ENCODE measurements around the gene MEX3B. TPM values are rescaled to one million over a fixed set of nuclear protein-coding genes. Genes with fewer than 3 reads are reported as not detected.
"Not testable (repeated sequence)": the region's sequence is repeated elsewhere in the genome, so short reads cannot be mapped to it uniquely, and the experiment has no call there.

The MEX3B gene
- total RNA-seq, 1 donor from 2014 or later: 4.1 TPM

GRCh38 chr15:82012908-82013307 is 32.9 kb downstream of the MEX3B start:
- no peak for DNase-seq (ENCODE audit: low read depth in 2 of 2)

GRCh38 chr15:82005239-82005638 is 40.6 kb downstream of the MEX3B start:
- no peak for DNase-seq (ENCODE audit: low read depth in 2 of 2)

DNA sequence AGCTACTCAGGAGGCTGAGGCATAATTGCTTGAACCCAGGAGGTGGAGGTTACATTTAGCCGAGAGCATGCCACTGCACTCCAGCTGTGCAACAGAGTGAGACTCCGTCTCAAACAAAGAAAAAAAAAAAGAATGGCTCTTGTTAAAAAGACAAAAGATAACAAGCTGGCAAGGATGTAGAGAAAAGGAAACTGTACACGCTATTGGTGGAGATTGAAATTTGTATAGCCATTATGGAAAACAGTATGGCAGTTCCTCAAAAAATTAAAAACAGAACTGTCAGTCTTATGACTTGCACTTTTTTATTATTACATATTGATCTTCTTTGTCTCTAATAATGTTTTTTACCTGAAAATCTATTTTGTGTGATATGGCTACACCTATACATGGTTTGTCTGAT is 41.9 kb downstream of the MEX3B start:
- no peak for DNase-seq (ENCODE audit: low read depth in 2 of 2)

DNA sequence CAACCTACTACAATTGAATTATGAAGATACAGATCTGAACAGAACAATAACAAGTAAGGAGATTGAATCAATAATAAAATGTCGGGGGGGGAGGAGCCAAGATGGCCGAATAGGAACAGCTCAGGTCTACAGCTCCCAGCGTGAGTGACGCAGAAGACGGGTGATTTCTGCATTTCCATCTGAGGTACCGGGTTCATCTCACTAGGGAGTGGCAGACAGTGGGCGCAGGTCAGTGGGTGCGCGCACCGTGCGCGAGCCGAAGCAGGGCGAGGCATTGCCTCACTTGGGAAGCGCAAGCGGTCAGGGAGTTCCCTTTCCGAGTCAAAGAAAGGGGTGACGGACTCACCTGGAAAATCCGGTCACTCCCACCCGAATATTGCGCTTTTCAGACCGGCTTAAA is 50.7 kb downstream of the MEX3B start:
- not testable (repeated sequence) for DNase-seq (ENCODE audit: low read depth in 2 of 2)

- no peak for DNase-seq (ENCODE audit: low read depth in 2 of 2)
Measured at GRCh38 chr15:81992523-81992922, 53.3 kb downstream of the MEX3B start.

Other genes starting within 250 kb of the MEX3B start
- 14.4 and 19.8 TPM in 2 replicates for gene EFL1, start 216.7 kb upstream of the MEX3B start, total RNA-seq
- 0.26 and 0.38 TPM in 2 replicates for gene SAXO2, start 216.8 kb upstream of the MEX3B start, total RNA-seq